NB4 (cell line): ENCODE results near the gene STEAP2.

Experiments
- DNase-seq: peaks from one replicate; pipeline ENCODE4 v3.0.0; 2010; ENCODE audit warnings: low read depth
- H3K4me3 ChIP-seq: one replicate; pipeline ENCODE4 v1.5.1; 2011; ENCODE audit warnings: mild to moderate bottlenecking, low read depth, low read length, moderate library complexity
- MYC ChIP-seq: IDR thresholded peaks from 2 replicates; pipeline ENCODE4 v1.6.1; 2011; ENCODE audit warnings: low read depth, low read length
- POLR2A ChIP-seq: IDR thresholded peaks from 2 replicates; pipeline ENCODE4 v1.6.1; 2011; ENCODE audit warnings: mild to moderate bottlenecking; ENCODE audit not compliant: insufficient read length; ENCODE audit errors: extremely low read depth
- TF ChIP-seq, protein P1 (sequence below): IDR thresholded peaks from 2 replicates; pipeline ENCODE4 v1.6.1; 2011; ENCODE audit warnings: low read depth, low read length
- TF ChIP-seq, protein P2 (sequence below): IDR thresholded peaks from one replicate; pipeline ENCODE4 v1.5.1; 2012; ENCODE audit warnings: low read depth, low read length

The STEAP2 gene

DNA sequence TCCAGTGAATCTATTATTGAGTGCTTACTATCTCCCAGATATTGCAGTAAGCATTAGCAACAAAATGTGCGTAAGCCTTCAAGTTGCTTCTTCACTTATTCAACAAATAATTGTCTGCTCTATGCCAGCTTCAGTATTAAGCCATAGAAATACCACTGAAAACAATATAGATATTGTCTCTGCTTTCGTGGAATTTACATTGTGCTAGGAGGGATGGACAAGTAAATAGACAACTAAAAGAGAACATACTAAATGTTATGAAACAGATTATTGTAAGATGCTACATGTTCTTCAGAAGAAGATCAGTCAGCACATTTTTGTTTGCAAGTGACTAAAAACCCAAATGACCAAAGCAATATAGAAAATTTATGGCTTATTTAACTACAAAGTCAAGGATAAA lies 60.7 kb downstream of the STEAP2 start:
- no peak for DNase-seq
- no peak for TF ChIP-seq POLR2A
- TF ChIP-seq MYC, result no peak
- TF ChIP-seq, protein P1, sequence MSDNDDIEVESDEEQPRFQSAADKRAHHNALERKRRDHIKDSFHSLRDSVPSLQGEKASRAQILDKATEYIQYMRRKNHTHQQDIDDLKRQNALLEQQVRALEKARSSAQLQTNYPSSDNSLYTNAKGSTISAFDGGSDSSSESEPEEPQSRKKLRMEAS, result no peak
- TF ChIP-seq, protein P2, sequence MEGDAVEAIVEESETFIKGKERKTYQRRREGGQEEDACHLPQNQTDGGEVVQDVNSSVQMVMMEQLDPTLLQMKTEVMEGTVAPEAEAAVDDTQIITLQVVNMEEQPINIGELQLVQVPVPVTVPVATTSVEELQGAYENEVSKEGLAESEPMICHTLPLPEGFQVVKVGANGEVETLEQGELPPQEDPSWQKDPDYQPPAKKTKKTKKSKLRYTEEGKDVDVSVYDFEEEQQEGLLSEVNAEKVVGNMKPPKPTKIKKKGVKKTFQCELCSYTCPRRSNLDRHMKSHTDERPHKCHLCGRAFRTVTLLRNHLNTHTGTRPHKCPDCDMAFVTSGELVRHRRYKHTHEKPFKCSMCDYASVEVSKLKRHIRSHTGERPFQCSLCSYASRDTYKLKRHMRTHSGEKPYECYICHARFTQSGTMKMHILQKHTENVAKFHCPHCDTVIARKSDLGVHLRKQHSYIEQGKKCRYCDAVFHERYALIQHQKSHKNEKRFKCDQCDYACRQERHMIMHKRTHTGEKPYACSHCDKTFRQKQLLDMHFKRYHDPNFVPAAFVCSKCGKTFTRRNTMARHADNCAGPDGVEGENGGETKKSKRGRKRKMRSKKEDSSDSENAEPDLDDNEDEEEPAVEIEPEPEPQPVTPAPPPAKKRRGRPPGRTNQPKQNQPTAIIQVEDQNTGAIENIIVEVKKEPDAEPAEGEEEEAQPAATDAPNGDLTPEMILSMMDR, result no peak
- no peak overlapping the region for H3K4me3 ChIP-seq

DNA sequence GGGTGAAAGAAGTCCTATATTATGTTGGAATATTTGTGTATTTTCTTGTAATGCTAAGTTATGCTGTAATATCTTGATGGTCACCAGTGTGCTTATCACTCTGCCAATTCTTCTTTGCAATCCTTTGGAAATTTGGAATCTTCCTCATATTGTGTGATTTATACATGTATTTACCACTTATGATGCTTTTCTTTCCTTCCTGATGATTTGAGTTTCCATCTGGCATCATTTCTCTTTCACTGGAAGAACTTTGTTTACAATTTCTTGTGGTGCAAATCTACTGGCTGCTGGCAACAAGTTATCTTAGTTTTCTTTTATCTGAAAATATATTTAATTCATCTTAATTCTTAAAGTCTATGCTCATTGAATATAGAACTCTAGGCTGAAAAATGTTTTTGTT lies 62.6 kb downstream of the STEAP2 start:
- TF ChIP-seq, protein P1, result no peak
- TF ChIP-seq, protein P2, result no peak
- TF ChIP-seq MYC, result no peak
- no peak for TF ChIP-seq POLR2A
- no peak for DNase-seq
- H3K4me3 ChIP-seq, result no peak overlapping the region

DNA sequence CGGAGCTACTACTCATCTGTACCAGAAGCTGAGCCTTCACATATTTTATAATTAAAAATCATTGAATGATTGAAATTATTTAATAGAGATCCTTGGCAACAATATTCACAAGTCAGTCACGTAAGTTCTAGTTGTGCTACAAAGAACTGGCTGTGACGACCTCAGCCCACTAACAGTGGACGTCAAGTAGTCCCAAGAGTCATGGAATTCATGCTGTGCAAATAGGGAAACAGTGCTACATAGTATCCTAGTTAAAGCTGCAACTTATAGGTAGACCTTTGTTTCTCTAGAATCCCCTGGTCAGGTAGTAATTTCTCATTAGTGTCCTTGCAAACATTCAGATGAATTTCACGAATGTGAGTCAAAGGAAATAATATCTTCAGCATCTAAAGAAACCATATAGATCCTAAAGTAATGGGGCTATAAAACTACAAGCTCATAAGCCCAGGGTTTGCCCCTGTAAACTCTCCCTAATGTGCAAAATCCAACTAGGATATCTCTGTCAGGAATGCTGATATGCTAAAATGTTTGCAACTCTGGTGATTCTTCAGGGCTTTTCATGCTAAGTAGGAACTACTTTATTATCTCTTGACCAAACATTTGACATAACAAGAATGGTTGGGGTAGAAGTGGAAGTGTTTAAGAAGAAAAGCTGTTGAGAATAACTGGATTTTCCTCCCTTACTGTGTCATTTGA lies 64.6 kb downstream of the STEAP2 start:
- no peak overlapping the region for H3K4me3 ChIP-seq
- DNase-seq, result no peak
- TF ChIP-seq, protein P2, result no peak
- TF ChIP-seq, protein P1, result no peak
- TF ChIP-seq MYC, result no peak
- no peak for TF ChIP-seq POLR2A
